ENCODE measurements around the gene TMEM94. TPM values are rescaled to one million over a fixed set of nuclear protein-coding genes. Genes with fewer than 3 reads are reported as not detected.

TMEM94 gene
- total and polyA plus RNA-seq, 9 of the 15 experiments (the other 6 are each of a cell fraction or from before 2014, with no cell fraction given): 0.35 to 48.1 (median 14.4) TPM

GRCh38 chr17:75407655-75408352 lies 48.6 kb upstream of the TMEM94 start (continued):
- no peak for TF ChIP-seq ZNF586 (CRISPR knock-in tag; conservative IDR thresholded peaks at IDR 0.05)
- no peak for TF ChIP-seq SNIP1 (IDR thresholded peaks at IDR 0.05; ENCODE audit: low read depth)
- no peak for TF ChIP-seq ETV6 (IDR thresholded peaks at IDR 0.05; ENCODE audit: borderline replicate concordance in 1 of 2, low read depth in 2 of 2, low read length in 1 of 2)
- no peak for TF ChIP-seq ETV6 (CRISPR knock-in tag; IDR thresholded peaks at IDR 0.05; ENCODE audit: borderline replicate concordance)
- TF ChIP-seq BCOR (IDR thresholded peaks at IDR 0.05): peak; percentile 76
- TF ChIP-seq MCM3 (IDR thresholded peaks at IDR 0.05): no peak
- TF ChIP-seq KDM1A (IDR thresholded peaks at IDR 0.05): peak; percentile 43 to 60

GRCh38 chr17:75410141-75410540 lies 46.3 kb upstream of the TMEM94 start:
- no peak overlapping the region for H3K9ac ChIP-seq (ENCODE audit: insufficient read depth in 1 of 2, low read depth in 2 of 2, low read length in 2 of 2)
- H3K9me1 ChIP-seq (ENCODE audit: control insufficient read depth, insufficient read depth, low read length): no peaks in the 10 kb centered on the region
- peaks cover 0 to 6% of the 10 kb centered on the region in 2 experiments; a peak in 2 of 5 replicates for H3K27me3 ChIP-seq (ENCODE audit: control insufficient read depth in 2 of 2, insufficient read depth in 2 of 2, low read length in 2 of 2)
- TF ChIP-seq DDX20 (tag; IDR thresholded peaks at IDR 0.05; ENCODE audit: low read depth) (no peak), MCM3 (IDR thresholded peaks at IDR 0.05) (no peak)
- CTCF ChIA-PET (ENCODE audit: low intra/inter-chr PET ratio): no interaction called here
- intact Hi-C loops (cut with micrococcal nuclease): no loop called here
- POLR2A ChIA-PET: interaction anchor here (0.8 kb wide), 1 partner anchor 137 kb away, joined by 3 read pairs; no protein-coding TSS in a partner anchor
- H3K36me3 ChIP-seq (ENCODE audit: control insufficient read depth, insufficient read depth, low read length): no peaks in the 10 kb centered on the region
- H4K20me1 ChIP-seq (replicated peaks; ENCODE audit: control insufficient read depth, insufficient read depth, low read length): no peaks in the 10 kb centered on the region
- peaks cover 7 to 8% of the 10 kb centered on the region in 2 experiments; a peak in 1 of 5 replicates for H3K4me1 ChIP-seq (replicated peaks in 1 of 2; ENCODE audit: control insufficient read depth in 2 of 2, insufficient read depth in 2 of 2, low read length in 2 of 2)
- no peak overlapping the region for H3K4me2 ChIP-seq (ENCODE audit: insufficient read depth, low read length)
- WGBS (ENCODE audit: insufficient coverage, low coverage, missing lambda C conversion rate): 18% methylated on average over 4 of the region's 4 CpGs
- FAIRE-seq: no peak
- in situ Hi-C loops (cut with MboI): loop anchor here (5.0 to 10.0 kb wide), 3 partner anchors 98 to 295 kb away; partner anchors contain the start of genes GGA3 and MRPS7
- no peaks in the 10 kb centered on the region for H3K9me3 ChIP-seq (replicated peaks; ENCODE audit: control insufficient read depth, insufficient read depth, low read depth, low read length)
- no peak overlapping the region for H3K27ac ChIP-seq (ENCODE audit: extremely low read depth, low read depth, low read length)
- no peak overlapping the region for H2AFZ ChIP-seq (ENCODE audit: low read depth, low read length)
- no peak for DNase-seq (ENCODE audit: extremely low read depth in 1 of 4, low spot score in 3 of 4)
- BruUV-seq (replicated peaks): no TSS peak
- ATAC-seq: no peak
- no peak overlapping the region for H3K4me3 ChIP-seq
- H3K79me2 ChIP-seq (ENCODE audit: control insufficient read depth, insufficient read depth, low read length): peaks cover 4% of the 10 kb centered on the region
